Spleen (tissue), 11 donors: ENCODE results near the gene HOXA10. TPM values are rescaled to one million over a fixed set of nuclear protein-coding genes. Genes with fewer than 3 reads are reported as not detected.

Source experiments
- DNase-seq: peaks from one replicate; pipeline ENCODE4 v3.0.0-alpha.2; 2020
- H3K27ac ChIP-seq, 8 donors: fragments of 200-600 bp; sonication (generic) in 7 of 8; 1 replicate in 4 of 8; 2 replicates in 4 of 8; pipeline versions ENCODE4 v1.5.0 to v1.8.0; 2016 to 2021; ENCODE audit warnings: inconsistent platforms in 4 of 8, mild to moderate bottlenecking in 4 of 8, moderate library complexity in 1 of 8
- H3K27me3 ChIP-seq, 7 donors: fragments of 200-600 bp; sonication (generic) in 6 of 7; replicated peaks in 1 of 7; 1 replicate in 4 of 7; 2 replicates in 3 of 7; pipeline versions ENCODE4 v1.5.0 to v1.8.0; 2016 to 2021; ENCODE audit warnings: inconsistent platforms in 3 of 7, mild to moderate bottlenecking in 1 of 7
- H3K36me3 ChIP-seq, 6 donors: fragments of 200-600 bp; sonication (generic) in 5 of 6; 1 replicate in 4 of 6; 2 replicates in 2 of 6; pipeline versions ENCODE4 v1.5.0 to v1.8.0; 2016 to 2021; ENCODE audit warnings: inconsistent platforms in 2 of 6
- H3K4me1 ChIP-seq, 6 donors: fragments of 200-600 bp; sonication (generic) in 5 of 6; 1 replicate in 3 of 6; 2 replicates in 3 of 6; pipeline versions ENCODE4 v1.5.0 to v1.8.0; 2016 to 2021; ENCODE audit warnings: inconsistent platforms in 3 of 6
- H3K4me3 ChIP-seq, 8 donors: fragments of 200-600 bp; sonication (generic) in 7 of 8; 1 replicate in 4 of 8; 2 replicates in 4 of 8; pipeline versions ENCODE4 v1.5.0 to v1.8.0; 2016 to 2021; ENCODE audit warnings: inconsistent platforms in 4 of 8, mild to moderate bottlenecking in 4 of 8, moderate library complexity in 2 of 8
- H3K9me3 ChIP-seq, 8 donors: fragments of 200-600 bp; sonication (generic) in 7 of 8; 1 replicate in 4 of 8; 2 replicates in 4 of 8; pipeline versions ENCODE4 v1.5.0 to v1.8.0; 2016 to 2021; ENCODE audit warnings: inconsistent platforms in 4 of 8
- CTCF ChIP-seq, 11 experiments: fragments of 200-600 bp in 7 of 11; fragments of 450-650 bp in 4 of 11; sonication (generic) in 4 of 11; IDR thresholded peaks in 8 of 11; conservative IDR thresholded peaks in 3 of 11; 1 replicate in 7 of 11; 2 replicates in 4 of 11; pipeline versions ENCODE4 v1.4.0 to v1.8.0; 2016 to 2021; ENCODE audit warnings: antibody characterized with exemption in 11 of 11, inconsistent platforms in 4 of 11, mild to moderate bottlenecking in 1 of 11
- POLR2A ChIP-seq, 3 donors: fragments of 450-650 bp; IDR thresholded peaks; one replicate each; pipeline ENCODE4 v1.5.1; 2017; ENCODE audit warnings: antibody characterized with exemption in 3 of 3, mild to moderate bottlenecking in 1 of 3
- POLR2AphosphoS5 ChIP-seq, 3 donors: sonication (generic); formaldehyde crosslinking; IDR thresholded peaks; one replicate each; pipeline ENCODE4 v1.5.1; 2017; ENCODE audit warnings: antibody characterized with exemption in 3 of 3
- WGBS, 5 donors: extraction: QIAGEN DNeasy Blood & Tissue Kit in 3 of 5; methylation state at CpG; one replicate each; pipeline versions ENCODE4 v1.1.5 to v1.1.7; 2013 to 2018; 5-methylcytosine and 5-hydroxymethylcytosine counted together
- intact Hi-C: fragments of 100-400 bp; cut with DNase I; formaldehyde crosslinking; loops from one replicate; pipeline ENCODE4 v1.15.0; 2023; ENCODE audit warnings: low total_unique reads
- polyA plus RNA-seq, 3 donors: library from polyadenylated mRNA; stranded (reverse); fragments of 200-250 nt; gene quantifications; one replicate each; pipeline ENCODE4 v1.2.1, GENCODE V29; 2013
- total RNA-seq, 7 donors: library from RNA; depleted of rRNA in 3 of 7; stranded (reverse); fragments of >200 nt in 3 of 7; fragmentation: NEBNext Ultra II Directional in 4 of 7; extraction: Animal tissue kit (Norgen Biotek cat#: 25700) in 4 of 7; gene quantifications; one replicate each; pipeline versions ENCODE4 v1.1.0 to v1.2.1, GENCODE V29; 2016 to 2021
- donor health status: healthy with polysubstance abuse.
- donor health status: DM: no; HTN: no; CAD: no; lungs with moderate emphysema.
- donor health status: DM: no; HTN: no; CAD: no.
- donor health status: Bipolar disorder and iron deficiency.
- donor health status: healthy.
- donor health status: DM: no; HTN: no; CAD: no.
- donor health status: DM: yes; HTN: yes; CAD: no.

Gene HOXA10
- total and polyA plus RNA-seq, 10 donors: 0.05 to 0.72 (median 0.20) TPM; not detected in 4

GRCh38 chr7:27188386-27189294 lies 14.5 kb upstream of the HOXA10 start:
- peaks cover 34 to 79% (median 68%) of the 10 kb centered on the region in 6 donors for H3K4me1 ChIP-seq
- intact Hi-C loops: loop anchor here (10.0 kb wide), 1 partner anchor 1334 kb away; no protein-coding TSS in a partner anchor
- no peak overlapping the region for H3K27ac ChIP-seq
- 4 to 14% (median 5%) methylated on average over 41 to 49 of the region's 49 CpGs for WGBS, 5 donors
- no peak for TF ChIP-seq POLR2A (IDR thresholded peaks at IDR 0.05)
- TF ChIP-seq CTCF (IDR thresholded peaks at IDR 0.05 in 8 of 11, conservative IDR thresholded peaks at IDR 0.05 in 3 of 11): no peak
- peak in 2 of 3 donors; percentile 25 to 27 for TF ChIP-seq POLR2AphosphoS5 (IDR thresholded peaks at IDR 0.05)
- H3K9me3 ChIP-seq: no peaks in the 10 kb centered on the region
- H3K27me3 ChIP-seq: peaks cover 49 to 100% (median 99%) of the 10 kb centered on the region in 7 donors
- no peak for DNase-seq
- no peaks in the 10 kb centered on the region for H3K36me3 ChIP-seq
- H3K4me3 ChIP-seq: peak overlapping the region in 7 of 8 donors; percentile 4 to 50 (median 18)

GRCh38 chr7:27187475-27188385 lies 13.6 kb upstream of the HOXA10 start:
- peaks cover 52 to 100% (median 99%) of the 10 kb centered on the region in 7 donors for H3K27me3 ChIP-seq
- 5 to 9% (median 8%) methylated on average over 33 to 46 of the region's 46 CpGs for WGBS, 5 donors
- H3K4me1 ChIP-seq: peaks cover 28 to 79% (median 65%) of the 10 kb centered on the region in 6 donors
- TF ChIP-seq CTCF (IDR thresholded peaks at IDR 0.05 in 8 of 11, conservative IDR thresholded peaks at IDR 0.05 in 3 of 11): no peak
- TF ChIP-seq POLR2A (IDR thresholded peaks at IDR 0.05): no peak
- peak in 1 of 3 donors; percentile 14 for TF ChIP-seq POLR2AphosphoS5 (IDR thresholded peaks at IDR 0.05)
- no peak overlapping the region for H3K27ac ChIP-seq
- intact Hi-C loops: loop anchor here (10.0 kb wide), 1 partner anchor 1333 kb away; no protein-coding TSS in a partner anchor
- H3K9me3 ChIP-seq: no peaks in the 10 kb centered on the region
- H3K4me3 ChIP-seq: peak overlapping the region in 2 of 8 donors; percentile 20 to 50
- no peak for DNase-seq
- no peaks in the 10 kb centered on the region for H3K36me3 ChIP-seq

GRCh38 chr7:27186668-27187474 lies 12.8 kb upstream of the HOXA10 start:
- DNase-seq: peak; percentile 22
- no peaks in the 10 kb centered on the region for H3K9me3 ChIP-seq
- no peaks in the 10 kb centered on the region for H3K36me3 ChIP-seq
- H3K27ac ChIP-seq: no peak overlapping the region
- H3K4me3 ChIP-seq: no peak overlapping the region
- 20 to 33% (median 27%) methylated on average over 4 of the region's 4 CpGs for whole genome bisulfite sequencing, 5 donors
- peaks cover 47 to 100% (median 100%) of the 10 kb centered on the region in 7 donors for H3K27me3 ChIP-seq
- H3K4me1 ChIP-seq: peaks cover 26 to 72% (median 57%) of the 10 kb centered on the region in 6 donors
- intact Hi-C loops: loop anchor here (10.0 kb wide), 1 partner anchor 1332 kb away; no protein-coding TSS in a partner anchor
- no peak for TF ChIP-seq CTCF (IDR thresholded peaks at IDR 0.05 in 8 of 11, conservative IDR thresholded peaks at IDR 0.05 in 3 of 11)
- TF ChIP-seq POLR2AphosphoS5 (IDR thresholded peaks at IDR 0.05): no peak
